Caco-2 (cell line): ENCODE measurements around the gene CNBD2. TPM values are rescaled to one million over a fixed set of nuclear protein-coding genes. Genes with fewer than 3 reads are reported as not detected.

ENCODE experiments used
- BruUV-seq: library from RNA; stranded (reverse); fragments of 400-500 nt; replicated peaks from 2 replicates; lab custom pipeline; 2021; lab: Mats Ljungman, UMichigan
- CTCF ChIA-PET: fragments of 300-600 bp; sonication (Branson Sonifier 250); formaldehyde crosslinking; loops from one replicate; lab custom pipeline; 2022; ENCODE audit warnings: antibody characterized with exemption; lab: Charles Lee
- POLR2A ChIA-PET: fragments of 300-600 bp; sonication (Branson Sonifier 250); formaldehyde crosslinking; loops from one replicate; lab custom pipeline; 2022; ENCODE audit warnings: antibody characterized with exemption; lab: Charles Lee
- DNase-seq, 2 experiments: peaks; one replicate each; pipeline versions ENCODE4 v3.0.0 to v3.0.0-alpha.2; 2020 to 2022
- H3K27me3 ChIP-seq: replicated peaks from 2 replicates; pipeline ENCODE4 v1.6.0; 2011; ENCODE audit warnings: low read length; ENCODE audit not compliant: control insufficient read depth, insufficient read depth
- H3K36me3 ChIP-seq: 2 replicates; pipeline ENCODE4 v1.5.1; 2011; ENCODE audit warnings: low read length; ENCODE audit not compliant: control insufficient read depth, insufficient read depth
- H3K4me1 ChIP-seq: fragments of 250-450 bp; sonication (Bioruptor Pico); 2 replicates; pipeline ENCODE4 v1.5.1; 2020; ENCODE audit warnings: mild to moderate bottlenecking
- H3K4me3 ChIP-seq: 2 replicates; pipeline ENCODE4 v1.5.1; 2011; ENCODE audit warnings: low read depth, mild to moderate bottlenecking, control low read depth, low read length
- H3K9me3 ChIP-seq: fragments of 250-450 bp; sonication (Bioruptor Pico); 2 replicates; pipeline ENCODE4 v1.5.1; 2020; ENCODE audit warnings: mild to moderate bottlenecking, moderate library complexity
- H3K27ac Mint-ChIP-seq: one replicate; pipeline ENCODE4 v1.8.0; 2022; ENCODE audit warnings: mixed read lengths; ENCODE audit not compliant: unreplicated experiment
- H3K27me3 Mint-ChIP-seq: one replicate; pipeline ENCODE4 v1.8.0; 2022; ENCODE audit warnings: mixed read lengths; ENCODE audit not compliant: insufficient read depth, unreplicated experiment
- H3K36me3 Mint-ChIP-seq: one replicate; pipeline ENCODE4 v1.8.0; 2022; ENCODE audit warnings: mild to moderate bottlenecking, mixed read lengths; ENCODE audit not compliant: insufficient read depth, unreplicated experiment
- H3K4me1 Mint-ChIP-seq: one replicate; pipeline ENCODE4 v1.8.0; 2022; ENCODE audit warnings: low read depth, mixed read lengths; ENCODE audit not compliant: unreplicated experiment
- H3K4me3 Mint-ChIP-seq: one replicate; pipeline ENCODE4 v1.8.0; 2022; ENCODE audit warnings: mild to moderate bottlenecking, moderate library complexity, mixed read lengths; ENCODE audit not compliant: unreplicated experiment
- H3K9me3 Mint-ChIP-seq: one replicate; pipeline ENCODE4 v1.8.0; 2022; ENCODE audit warnings: mixed read lengths; ENCODE audit not compliant: unreplicated experiment
- CTCF ChIP-seq, 2 experiments: fragments of 200-600 bp in 1 of 2; IDR thresholded peaks; 1 replicate in 1 of 2; 2 replicates in 1 of 2; pipeline versions ENCODE4 v1.5.1 to v1.8.0; 2011 to 2022; ENCODE audit warnings: antibody characterized with exemption in 1 of 2, control low read depth in 1 of 2, inconsistent platforms in 1 of 2, low read depth in 1 of 2, low read length in 1 of 2, mild to moderate bottlenecking in 1 of 2, moderate library complexity in 1 of 2; ENCODE audit not compliant: insufficient read depth in 1 of 2, severe bottlenecking in 1 of 2, unreplicated experiment in 1 of 2
- intact Hi-C: fragments of 100-400 bp; cut with micrococcal nuclease; formaldehyde crosslinking; loops from one replicate; pipeline ENCODE4 v1.10.0; 2022; ENCODE audit not compliant: unreplicated experiment
- total RNA-seq: library from RNA; stranded (reverse); gene quantifications from 2 replicates; pipeline ENCODE4 v1.2.3, GENCODE V29; 2022

The CNBD2 gene
- total RNA-seq, 1 experiment from 2014 or later = 9.1 TPM

GRCh38 chr20:35978041-35978513, 9.7 kb downstream of the CNBD2 start:
- Mint-ChIP-seq H3K27ac (no peak overlapping the region), H3K27me3 (no peaks in the 10 kb centered on the region), H3K36me3 (no peaks in the 10 kb centered on the region), H3K4me1 (no peaks in the 10 kb centered on the region), H3K9me3 (peaks cover 9% of the 10 kb centered on the region), H3K4me3 (no peak overlapping the region)
- POLR2A ChIA-PET = interaction anchor here (0.7 kb wide), 1 partner anchor 132 kb away, joined by 10 read pairs; no protein-coding TSS in a partner anchor
- CTCF ChIA-PET = interaction anchor here (0.7 to 2.2 kb wide), 4 partner anchors 13 to 460 kb away, joined by 4 to 6 read pairs (median 4); partner anchors contain the start of gene SCAND1
- TF ChIP-seq CTCF (IDR thresholded peaks at IDR 0.05; ENCODE audit: insufficient read depth in 1 of 2, low read depth in 1 of 2, low read length in 1 of 2, severe bottlenecking in 1 of 2, unreplicated experiment in 1 of 2) = no peak
- no TSS peak for BruUV-seq
- Histone ChIP-seq H3K27me3 (0 out of 2 replicates have a peak, but pooled peaks cover 1% of the 10 kb centered on the region), H3K4me1 (no peaks in the 10 kb centered on the region), H3K4me3 (no peak overlapping the region), H3K36me3 (no peaks in the 10 kb centered on the region), H3K9me3 (no peaks in the 10 kb centered on the region)
- no peak for DNase-seq
- intact Hi-C loops = no loop called here

GRCh38 chr20:35979544-35979943, 11.2 kb downstream of the CNBD2 start:
- Histone ChIP-seq H3K36me3 (no peaks in the 10 kb centered on the region), H3K27me3 (0 out of 2 replicates have a peak, but pooled peaks cover 1% of the 10 kb centered on the region), H3K9me3 (no peaks in the 10 kb centered on the region), H3K4me1 (no peaks in the 10 kb centered on the region), H3K4me3 (no peak overlapping the region)
- DNase-seq = no peak
- ChIA-PET CTCF (interaction anchor here (0.6 to 6.5 kb wide), 4 partner anchors 13 to 195 kb away, joined by 3 to 81 read pairs (median 4); partner anchors contain the start of gene SCAND1), POLR2A (no interaction called here)
- TF ChIP-seq CTCF (IDR thresholded peaks at IDR 0.05; ENCODE audit: insufficient read depth in 1 of 2, low read depth in 1 of 2, low read length in 1 of 2, severe bottlenecking in 1 of 2, unreplicated experiment in 1 of 2) = no peak
- Mint-ChIP-seq H3K4me1 (no peaks in the 10 kb centered on the region), H3K36me3 (no peaks in the 10 kb centered on the region), H3K4me3 (no peak overlapping the region), H3K27me3 (no peaks in the 10 kb centered on the region), H3K9me3 (peaks cover 9% of the 10 kb centered on the region), H3K27ac (no peak overlapping the region)
- BruUV-seq = no TSS peak
- intact Hi-C loops = no loop called here

- no peak for DNase-seq
- CTCF ChIA-PET = interaction anchor here (1.3 to 6.5 kb wide), 2 partner anchors 10 to 36 kb away, joined by 3 to 81 read pairs; no protein-coding TSS in a partner anchor
- Mint-ChIP-seq H3K27ac (no peak overlapping the region), H3K27me3 (no peaks in the 10 kb centered on the region), H3K9me3 (no peaks in the 10 kb centered on the region), H3K4me1 (no peaks in the 10 kb centered on the region), H3K36me3 (peaks cover 4% of the 10 kb centered on the region), H3K4me3 (no peak overlapping the region)
- no TSS peak for BruUV-seq
- H3K27me3 ChIP-seq = 0 out of 2 replicates have a peak, but pooled peaks cover 1% of the 10 kb centered on the region
- no peaks in the 10 kb centered on the region for H3K9me3 ChIP-seq
- H3K36me3 ChIP-seq = no peaks in the 10 kb centered on the region
- no peak for TF ChIP-seq CTCF (IDR thresholded peaks at IDR 0.05; ENCODE audit: insufficient read depth in 1 of 2, low read depth in 1 of 2, low read length in 1 of 2, severe bottlenecking in 1 of 2, unreplicated experiment in 1 of 2)
- POLR2A ChIA-PET = interaction anchor here (0.6 kb wide), 1 partner anchor 366 kb away, joined by 4 read pairs; the partner anchor contains the start of gene SPAG4
- H3K4me3 ChIP-seq = no peak overlapping the region
- no peaks in the 10 kb centered on the region for H3K4me1 ChIP-seq
- intact Hi-C loops = no loop called here
Observed at GRCh38 chr20:35981969-35982368, 13.6 kb downstream of the CNBD2 start.
